Activated CD8-positive, alpha-beta memory T cell treated with anti-CD3 and anti-CD28 coated beads, Interleukin-2, amount 50 U/mL, for 48 hours (primary cell): Measurements from ENCODE around the gene EMID1.
"Not testable (repeated sequence)": the region's sequence is repeated elsewhere in the genome, so short reads cannot be mapped to it uniquely, and the experiment has no call there.

ENCODE experiments used
- DNase-seq: peaks from one replicate; pipeline ENCODE4 v3.0.0-alpha.2; 2020

EMID1 gene

GRCh38 chr22:29211466-29211865 is 5.8 kb downstream of the EMID1 start:
- no peak for DNase-seq

DNA sequence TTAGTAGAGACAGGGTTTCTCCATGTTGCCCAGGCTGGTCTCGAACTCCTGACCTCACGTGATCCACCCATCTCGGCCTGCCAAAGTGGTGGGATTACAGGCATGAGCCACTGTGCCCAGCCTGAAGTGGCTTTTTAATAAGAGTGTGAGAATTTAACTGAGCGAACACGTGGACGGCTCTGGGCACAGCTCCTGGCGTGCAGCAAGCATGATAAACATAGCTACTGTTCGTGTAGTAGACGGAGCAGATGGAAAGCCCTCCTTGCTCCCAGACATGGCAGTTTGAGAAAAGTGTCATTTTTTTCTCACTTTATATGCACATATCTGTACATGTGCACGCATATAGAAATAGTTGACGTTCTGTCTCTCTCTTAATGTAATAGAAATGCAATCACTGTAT is 7.0 kb downstream of the EMID1 start:
- DNase-seq: no peak

- DNase-seq: no peak
Observed at GRCh38 chr22:29213493-29213892, 7.8 kb downstream of the EMID1 start.

DNA sequence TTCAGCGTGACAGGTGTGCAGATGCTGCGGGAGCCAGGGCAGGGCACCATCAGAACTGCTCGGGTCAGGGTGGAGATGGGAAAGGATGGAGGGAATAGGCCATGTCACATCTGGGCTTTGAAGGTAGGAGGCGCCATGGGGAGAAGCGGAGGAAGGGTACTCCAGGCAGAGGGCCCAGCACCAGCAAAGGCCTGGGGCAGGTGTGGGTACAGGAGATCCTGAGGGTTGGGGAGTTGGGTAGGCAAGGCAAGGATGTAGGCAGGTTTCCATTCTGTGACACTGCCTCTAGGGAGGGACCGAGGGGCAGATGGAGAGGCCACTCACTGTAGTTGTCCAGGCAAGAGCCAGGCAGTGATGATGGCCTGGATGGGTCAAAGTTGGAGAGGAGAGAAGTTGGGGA is 8.5 kb downstream of the EMID1 start:
- no peak for DNase-seq

- no peak for DNase-seq
Observed at GRCh38 chr22:29215012-29215860, 9.5 kb downstream of the EMID1 start.

- DNase-seq: no peak
Observed at GRCh38 chr22:29216011-29216872, 10.5 kb downstream of the EMID1 start.

GRCh38 chr22:29216873-29217666 is 11.4 kb downstream of the EMID1 start:
- DNase-seq: no peak

GRCh38 chr22:29217827-29218757 is 12.4 kb downstream of the EMID1 start:
- no peak for DNase-seq

- no peak for DNase-seq
Observed at GRCh38 chr22:29218758-29219408, 13.2 kb downstream of the EMID1 start.

DNA sequence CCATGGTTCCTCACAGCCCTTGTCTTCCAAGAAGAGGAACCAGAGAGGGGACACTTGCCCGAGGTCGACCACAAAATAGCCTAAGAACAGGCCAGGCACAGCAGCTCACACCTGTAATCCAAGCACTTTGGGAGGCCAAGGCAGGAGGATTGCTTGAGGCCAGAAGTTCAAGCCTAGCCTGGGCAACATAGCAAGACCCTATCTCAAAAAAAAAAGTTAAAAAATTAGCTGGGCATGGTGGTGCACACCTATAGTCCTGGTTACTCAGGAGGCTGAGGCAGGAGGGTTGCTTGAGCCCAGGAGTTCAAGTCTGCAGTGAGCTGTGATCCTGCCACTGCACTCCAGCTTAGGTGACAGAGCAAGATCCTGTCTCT is 13.7 kb downstream of the EMID1 start:
- DNase-seq: not testable (repeated sequence)

DNA sequence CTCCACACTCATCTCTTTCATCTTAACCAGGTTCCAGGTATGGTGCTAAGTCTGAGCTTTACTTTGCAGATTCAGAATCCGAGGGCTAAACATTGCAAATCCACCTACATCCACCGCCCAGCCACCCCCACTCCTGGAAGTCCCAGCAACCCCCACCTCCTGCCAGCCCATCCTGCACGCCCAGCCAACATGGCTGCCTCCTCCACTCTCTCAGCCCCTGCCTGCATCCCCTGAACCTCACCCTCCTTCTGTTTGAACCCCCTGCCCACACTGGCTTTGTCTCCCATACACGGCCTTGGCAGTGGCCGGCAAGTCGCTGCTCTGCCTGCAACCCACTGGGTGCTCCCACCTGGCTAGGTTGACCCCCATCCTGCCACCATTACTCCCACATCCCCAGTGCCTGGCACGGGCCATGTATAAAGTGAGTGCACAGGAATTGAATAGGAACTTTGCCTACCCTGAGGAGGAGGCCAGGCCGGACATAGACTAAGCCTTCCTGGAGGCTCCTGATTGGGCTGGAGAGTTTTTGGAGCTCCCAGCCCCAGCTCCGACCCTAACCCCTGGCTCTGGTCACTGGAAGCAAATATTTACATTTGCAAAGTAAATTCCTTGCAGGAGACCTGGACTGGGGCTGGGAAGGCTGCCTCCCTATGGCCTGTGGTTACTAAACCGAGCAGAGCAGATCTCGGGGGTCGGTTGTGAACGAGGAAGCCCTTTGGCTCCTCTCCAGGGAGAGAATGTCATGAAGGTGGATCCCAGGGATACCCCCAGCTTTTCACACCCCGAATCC is 14.4 kb downstream of the EMID1 start:
- no peak for DNase-seq

- no peak for DNase-seq
Observed at GRCh38 chr22:29224121-29224858, 18.6 kb downstream of the EMID1 start.

DNA sequence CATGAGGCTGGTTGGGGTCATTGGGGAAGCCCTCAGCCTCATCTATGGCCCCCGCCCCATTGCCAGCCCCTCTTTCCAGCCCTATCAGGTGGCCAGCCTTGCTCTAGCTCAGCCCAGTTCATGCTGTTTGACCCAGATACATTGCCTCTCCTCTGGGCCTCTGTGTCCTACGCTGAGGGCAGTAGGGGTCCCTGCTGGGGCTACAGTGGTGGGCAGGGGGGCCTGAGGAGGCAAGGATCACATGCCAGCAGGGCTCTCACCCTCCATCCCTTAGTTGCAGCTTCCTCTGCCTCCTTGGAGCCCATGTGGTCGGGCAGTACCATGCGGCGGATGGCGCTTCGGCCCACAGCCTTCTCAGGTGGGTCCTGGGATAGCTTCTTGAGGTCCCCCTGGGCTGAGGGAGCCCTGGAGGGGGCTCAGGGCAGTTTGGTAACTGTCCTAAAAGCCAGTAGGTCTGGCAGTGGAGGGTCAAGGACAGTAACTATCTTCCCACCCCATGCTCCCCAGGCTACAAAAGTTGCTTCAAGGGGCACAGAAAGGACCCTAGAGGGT is 19.2 kb downstream of the EMID1 start:
- DNase-seq: no peak

GRCh38 chr22:29225422-29226090 is 19.9 kb downstream of the EMID1 start:
- no peak for DNase-seq

DNA sequence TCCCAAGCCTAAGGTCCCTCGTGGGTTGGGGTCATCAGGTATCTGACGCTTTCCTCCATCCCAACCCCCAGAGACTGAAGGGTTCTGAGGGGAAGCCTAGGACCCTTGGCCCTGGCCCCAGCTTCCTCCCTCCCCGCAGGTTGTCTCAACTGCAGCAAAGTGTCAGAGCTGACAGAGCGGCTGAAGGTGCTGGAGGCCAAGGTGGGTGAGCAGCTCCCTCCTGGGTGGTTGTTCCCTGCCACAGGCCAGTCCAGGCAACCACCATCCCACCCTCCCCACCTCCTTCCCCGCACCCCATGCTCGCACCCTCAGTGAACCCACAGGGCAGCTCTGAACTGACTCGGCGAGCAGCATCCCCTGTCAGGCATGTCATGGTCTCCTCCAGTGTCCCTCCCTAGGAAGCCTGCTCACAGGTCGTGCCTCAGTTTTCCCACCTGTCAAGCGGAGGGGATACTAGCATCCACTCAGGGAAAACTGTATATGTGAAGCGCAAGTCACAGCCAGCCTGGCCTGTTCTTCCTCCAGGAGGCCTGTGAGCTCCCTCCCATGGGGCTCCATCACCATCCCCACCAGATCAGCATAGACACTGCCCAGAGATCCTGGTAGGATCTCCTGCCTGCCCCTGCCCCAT is 20.8 kb downstream of the EMID1 start:
- DNase-seq: no peak

DNA sequence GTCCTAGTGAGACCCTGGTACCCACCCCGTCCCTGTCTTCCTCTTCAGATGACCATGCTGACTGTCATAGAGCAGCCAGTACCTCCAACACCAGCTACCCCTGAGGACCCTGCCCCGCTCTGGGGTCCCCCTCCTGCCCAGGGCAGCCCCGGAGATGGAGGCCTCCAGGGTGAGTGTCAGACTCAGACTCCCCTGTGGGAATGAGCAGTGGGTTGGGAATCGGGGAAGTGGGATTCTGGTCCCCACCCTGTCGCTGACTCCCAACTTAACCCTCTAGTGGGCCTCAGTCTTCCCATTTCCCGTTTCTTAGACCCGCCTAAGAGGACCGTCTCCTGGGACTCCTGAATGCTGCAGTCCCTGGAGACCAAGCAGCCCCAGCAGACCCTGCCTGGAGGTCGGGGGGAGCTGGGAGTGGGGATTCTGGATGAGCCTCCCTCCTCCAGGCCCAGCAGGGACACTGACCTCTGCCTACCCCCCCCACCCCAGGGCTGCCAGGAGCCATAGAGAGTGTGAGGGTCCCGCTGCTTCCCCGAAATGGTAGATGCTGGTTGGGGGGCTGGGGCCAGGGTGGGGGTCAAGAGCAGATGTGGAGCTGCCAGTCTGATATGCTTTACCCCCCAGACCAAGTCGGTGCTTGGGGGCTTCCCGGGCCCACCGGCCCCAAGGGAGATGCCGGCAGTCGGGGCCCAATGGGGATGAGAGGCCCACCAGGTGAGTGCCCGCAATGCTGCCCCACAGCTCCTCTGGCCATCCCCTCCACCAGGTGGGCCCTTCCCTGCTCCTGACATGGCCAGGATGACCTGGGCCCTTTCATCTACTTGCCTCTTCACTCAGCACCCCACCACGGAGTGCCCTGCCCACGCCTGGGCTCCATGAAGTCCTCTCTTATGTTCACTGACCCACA is 25.5 kb downstream of the EMID1 start:
- DNase-seq: no peak
